Measurements from ENCODE around the gene FAM234A.

DNA sequence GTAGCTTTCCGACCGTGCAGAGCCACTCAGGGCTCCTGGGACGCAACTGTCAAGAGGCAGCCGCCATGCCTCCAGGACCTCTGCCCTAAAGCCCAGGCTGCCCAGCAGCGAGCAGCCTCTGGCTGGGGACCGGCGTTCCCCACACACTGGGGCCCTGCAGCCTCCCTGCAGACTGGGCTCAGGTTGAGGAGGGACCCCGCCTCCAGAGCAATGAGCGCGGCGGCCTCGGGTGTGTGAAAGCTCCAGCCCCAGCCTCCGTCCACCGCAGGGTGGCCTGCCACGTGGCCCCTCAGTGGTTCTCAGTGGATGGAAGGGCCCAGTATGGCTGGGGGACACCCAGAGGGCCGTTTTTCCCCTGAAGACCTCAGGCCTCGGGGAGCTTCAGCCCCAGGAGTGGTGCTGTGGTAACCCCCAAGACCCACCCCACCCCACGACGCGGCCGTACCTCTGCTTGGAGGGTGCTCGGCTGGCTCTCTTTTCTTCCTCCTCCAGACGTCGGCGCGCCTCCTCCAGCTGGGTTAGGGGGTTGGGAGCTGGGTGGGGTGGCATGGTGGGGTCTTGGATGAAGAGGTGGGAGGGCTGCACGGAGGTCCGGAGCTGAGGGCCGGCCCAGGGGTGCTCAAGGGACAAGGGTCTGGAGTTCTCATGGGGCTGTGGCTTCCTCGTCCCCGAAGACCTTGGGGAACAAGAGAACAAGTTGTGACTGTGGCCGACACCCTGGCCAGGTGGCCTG is 58.6 kb downstream of the FAM234A start:
- TF ChIP-seq, protein P1, sequence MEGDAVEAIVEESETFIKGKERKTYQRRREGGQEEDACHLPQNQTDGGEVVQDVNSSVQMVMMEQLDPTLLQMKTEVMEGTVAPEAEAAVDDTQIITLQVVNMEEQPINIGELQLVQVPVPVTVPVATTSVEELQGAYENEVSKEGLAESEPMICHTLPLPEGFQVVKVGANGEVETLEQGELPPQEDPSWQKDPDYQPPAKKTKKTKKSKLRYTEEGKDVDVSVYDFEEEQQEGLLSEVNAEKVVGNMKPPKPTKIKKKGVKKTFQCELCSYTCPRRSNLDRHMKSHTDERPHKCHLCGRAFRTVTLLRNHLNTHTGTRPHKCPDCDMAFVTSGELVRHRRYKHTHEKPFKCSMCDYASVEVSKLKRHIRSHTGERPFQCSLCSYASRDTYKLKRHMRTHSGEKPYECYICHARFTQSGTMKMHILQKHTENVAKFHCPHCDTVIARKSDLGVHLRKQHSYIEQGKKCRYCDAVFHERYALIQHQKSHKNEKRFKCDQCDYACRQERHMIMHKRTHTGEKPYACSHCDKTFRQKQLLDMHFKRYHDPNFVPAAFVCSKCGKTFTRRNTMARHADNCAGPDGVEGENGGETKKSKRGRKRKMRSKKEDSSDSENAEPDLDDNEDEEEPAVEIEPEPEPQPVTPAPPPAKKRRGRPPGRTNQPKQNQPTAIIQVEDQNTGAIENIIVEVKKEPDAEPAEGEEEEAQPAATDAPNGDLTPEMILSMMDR (IDR thresholded peaks at IDR 0.05; ENCODE audit: extremely low read depth in 1 of 2, insufficient read depth in 1 of 2, low read depth in 1 of 2, low read length in 2 of 2): no peak
- TF ChIP-seq EZH2 (IDR thresholded peaks at IDR 0.05; ENCODE audit: borderline replicate concordance, low read depth, low read length, severe bottlenecking): no peak
- TF ChIP-seq POLR2A (IDR thresholded peaks at IDR 0.05; ENCODE audit: low read depth, low read length): no peak
- no peak for TF ChIP-seq JUN (IDR thresholded peaks at IDR 0.05; ENCODE audit: borderline replicate concordance, insufficient read depth, insufficient read length, low read depth)
- TF ChIP-seq GATA2 (IDR thresholded peaks at IDR 0.05; ENCODE audit: insufficient read depth, insufficient read length, low read depth, low read length): no peak
- no peak for TF ChIP-seq POLR2AphosphoS5 (IDR thresholded peaks at IDR 0.05; ENCODE audit: insufficient read depth, low read depth, low read length)
- TF ChIP-seq, protein P2, sequence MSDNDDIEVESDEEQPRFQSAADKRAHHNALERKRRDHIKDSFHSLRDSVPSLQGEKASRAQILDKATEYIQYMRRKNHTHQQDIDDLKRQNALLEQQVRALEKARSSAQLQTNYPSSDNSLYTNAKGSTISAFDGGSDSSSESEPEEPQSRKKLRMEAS (IDR thresholded peaks at IDR 0.05; ENCODE audit: insufficient read depth, insufficient read length): no peak

Data from endothelial cell of umbilical vein (primary cell).